Endothelial cell of umbilical vein (primary cell): Measurements from ENCODE around the gene METTL26. TPM values are rescaled to one million over a fixed set of nuclear protein-coding genes. Genes with fewer than 3 reads are reported as not detected.

Experiments used
- BruUV-seq: library from RNA; stranded (reverse); fragments of 400-500 nt; replicated peaks from 2 replicates; lab custom pipeline; 2021; lab: Mats Ljungman, UMichigan
- CTCF ChIA-PET: fragments of 300-600, 350-600 bp; sonication (Branson Sonifier 250); formaldehyde crosslinking; loops from one replicate; lab custom pipeline; 2021; ENCODE audit warnings: antibody characterized with exemption, inconsistent platforms; lab: Charles Lee
- POLR2A ChIA-PET: fragments of 300-600, 350-600 bp; sonication (Branson Sonifier 250); formaldehyde crosslinking; loops from one replicate; lab custom pipeline; 2021; ENCODE audit warnings: antibody characterized with exemption, inconsistent platforms; lab: Charles Lee
- DNase-seq: peaks from one replicate; pipeline ENCODE4 v3.0.0-alpha.2; 2011; ENCODE audit warnings: low read depth, low spot score
- FAIRE-seq: peaks from 2 replicates; lab custom pipeline; 2011; peaks lifted over from hg19 to GRCh38; lab: Jason Lieb, UNC
- H2AFZ ChIP-seq: 2 replicates; pipeline ENCODE4 v1.6.0; 2012; ENCODE audit warnings: low read depth, low read length, control low read depth, inconsistent platforms
- H3K27ac ChIP-seq: 2 replicates; pipeline ENCODE4 v1.5.1; 2011; ENCODE audit warnings: low read depth, mild to moderate bottlenecking, control low read depth, low read length, moderate library complexity; ENCODE audit not compliant: insufficient read depth
- H3K27me3 ChIP-seq, 2 experiments: 2 replicates each; pipeline versions ENCODE4 v1.6.0 to v1.6.1; 2011; ENCODE audit warnings: low read length in 2 of 2, mixed read lengths in 1 of 2; ENCODE audit not compliant: control insufficient read depth in 2 of 2, insufficient read depth in 2 of 2
- H3K36me3 ChIP-seq, 2 experiments: 2 replicates in 1 of 2; 3 replicates in 1 of 2; pipeline ENCODE4 v1.5.1; 2011; ENCODE audit warnings: low read length in 2 of 2, mild to moderate bottlenecking in 1 of 2, moderate library complexity in 1 of 2; ENCODE audit not compliant: control insufficient read depth in 2 of 2, insufficient read depth in 2 of 2; ENCODE audit errors: extremely low read depth in 1 of 2
- H3K4me1 ChIP-seq: 3 replicates; pipeline ENCODE4 v1.5.1; 2011; ENCODE audit warnings: mild to moderate bottlenecking, low read length; ENCODE audit not compliant: control insufficient read depth, insufficient read depth; ENCODE audit errors: extremely low read depth
- H3K4me2 ChIP-seq: 2 replicates; pipeline ENCODE4 v1.6.1; 2011; ENCODE audit warnings: low read length, control low read depth, mixed read lengths; ENCODE audit not compliant: insufficient read depth
- H3K4me3 ChIP-seq, 3 experiments: fragments of 200-600 bp in 1 of 3; sonication (generic), shearing (Covaris generic) in 1 of 3; replicated peaks in 1 of 3; 2 replicates each; pipeline ENCODE4 v1.5.1; 2011 to 2016; ENCODE audit warnings: control low read depth in 3 of 3, low read length in 3 of 3, mild to moderate bottlenecking in 2 of 3, inconsistent platforms in 1 of 3, low read depth in 1 of 3, moderate library complexity in 1 of 3; ENCODE audit not compliant: insufficient read depth in 1 of 3
- H3K79me2 ChIP-seq: 2 replicates; pipeline ENCODE4 v1.6.0; 2012; ENCODE audit warnings: low read length, inconsistent platforms; ENCODE audit not compliant: control insufficient read depth, insufficient read depth
- H3K9ac ChIP-seq: replicated peaks from 2 replicates; pipeline ENCODE3; 2011; ENCODE audit warnings: low read length, control low read depth; ENCODE audit not compliant: insufficient read depth; ENCODE audit errors: extremely low read depth
- H3K9me1 ChIP-seq: replicated peaks from 3 replicates; pipeline ENCODE4 v1.6.0; 2011; ENCODE audit warnings: mild to moderate bottlenecking, low read length; ENCODE audit not compliant: control insufficient read depth, insufficient read depth; ENCODE audit errors: extremely low read depth
- H3K9me3 ChIP-seq: replicated peaks from 2 replicates; pipeline ENCODE4 v1.5.1; 2012; ENCODE audit warnings: low read length, inconsistent platforms; ENCODE audit not compliant: control insufficient read depth, insufficient read depth
- H4K20me1 ChIP-seq: replicated peaks from 2 replicates; pipeline ENCODE3; 2011; ENCODE audit warnings: mild to moderate bottlenecking, low read length; ENCODE audit not compliant: control insufficient read depth, insufficient read depth; ENCODE audit errors: extremely low read depth
- CTCF ChIP-seq, 2 donors: IDR thresholded peaks; 1 replicate in 1 of 2; 2 replicates in 1 of 2; pipeline ENCODE4 v1.5.1; 2011; ENCODE audit warnings: low read length in 2 of 2, mild to moderate bottlenecking in 2 of 2, moderate library complexity in 2 of 2, control low read depth in 1 of 2, inconsistent platforms in 1 of 2, low read depth in 1 of 2; ENCODE audit not compliant: insufficient read depth in 1 of 2; ENCODE audit errors: extremely low read depth in 1 of 2
- EZH2 ChIP-seq: IDR thresholded peaks from 2 replicates; pipeline ENCODE4 v1.6.1; 2012; ENCODE audit warnings: borderline replicate concordance, low read depth, mild to moderate bottlenecking, moderate library complexity, low read length, inconsistent platforms; ENCODE audit not compliant: severe bottlenecking
- FOS ChIP-seq: IDR thresholded peaks from 2 replicates; pipeline ENCODE4 v1.6.1; 2011; ENCODE audit warnings: mild to moderate bottlenecking, low read length, moderate library complexity, borderline replicate concordance; ENCODE audit not compliant: insufficient read depth
- GATA2 ChIP-seq: IDR thresholded peaks from 2 replicates; pipeline ENCODE4 v1.7.0; 2011; ENCODE audit warnings: low read depth, mild to moderate bottlenecking, moderate library complexity, mixed read lengths, low read length; ENCODE audit not compliant: insufficient read length, insufficient read depth
- JUN ChIP-seq: IDR thresholded peaks from 2 replicates; pipeline ENCODE4 v1.6.1; 2011; ENCODE audit warnings: borderline replicate concordance, low read depth; ENCODE audit not compliant: insufficient read length, insufficient read depth
- MAX ChIP-seq: IDR thresholded peaks from 2 replicates; pipeline ENCODE4 v1.6.1; 2011; ENCODE audit not compliant: insufficient read depth, insufficient read length
- MYC ChIP-seq: IDR thresholded peaks from one replicate; pipeline ENCODE4 v1.6.1; 2011; ENCODE audit warnings: mild to moderate bottlenecking, low read depth, low read length
- POLR2A ChIP-seq: IDR thresholded peaks from 2 replicates; pipeline ENCODE4 v1.6.1; 2012; ENCODE audit warnings: low read depth, mild to moderate bottlenecking, control low read depth, low read length
- POLR2AphosphoS5 ChIP-seq: IDR thresholded peaks from 2 replicates; pipeline ENCODE4 v1.6.1; 2012; ENCODE audit warnings: low read depth, mild to moderate bottlenecking, control low read depth, low read length, moderate library complexity; ENCODE audit not compliant: insufficient read depth
- dilution Hi-C: fragments of 300-500 bp; cut with MboI; formaldehyde crosslinking; loops from one replicate; pipeline ENCODE4 v1.15.0; 2019; ENCODE audit warnings: low sequenced_read_pairs; ENCODE audit not compliant: extremely low pct_ligation_motif_present
- intact Hi-C: fragments of 100-400 bp; cut with micrococcal nuclease; formaldehyde crosslinking; loops from one replicate; pipeline ENCODE4 v1.10.0; 2022
- polyA plus RNA-seq, 4 experiments: library from polyadenylated mRNA; depleted of rRNA in 3 of 4; stranded (reverse) in 3 of 4; unstranded in 1 of 4; fragments of >200 nt; gene quantifications; 2 replicates each; pipeline versions ENCODE4 v1.2.1 to v1.2.3, GENCODE V29; 2011 to 2012; ENCODE audit warnings: missing spikeins in 1 of 4
- total RNA-seq: library from RNA; stranded (reverse); gene quantifications from 2 replicates; pipeline ENCODE4 v1.2.3, GENCODE V29; 2021

METTL26 gene
- total and polyA plus RNA-seq, 2 donors (not counting 3 experiments of a cell fraction or from before 2014, with no cell fraction given) = 114 to 138 TPM

- Histone ChIP-seq H3K36me3 (peaks cover 5 to 35% of the 10 kb centered on the region in 2 experiments), H3K4me1 (no peaks in the 10 kb centered on the region), H3K9ac (no peak overlapping the region), H3K27me3 (no peaks in the 10 kb centered on the region), H3K9me3 (no peaks in the 10 kb centered on the region), H3K4me3 (no peak overlapping the region), H3K9me1 (no peaks in the 10 kb centered on the region), H4K20me1 (no peaks in the 10 kb centered on the region), H3K27ac (no peak overlapping the region), H3K79me2 (peaks cover 13% of the 10 kb centered on the region), H3K4me2 (no peak overlapping the region), H2AFZ (no peak overlapping the region)
- ChIA-PET CTCF (no interaction called here), POLR2A (no interaction called here)
- no peak for FAIRE-seq
- dilution Hi-C loops = no loop called here
- TF ChIP-seq MAX (no peak), JUN (no peak), POLR2AphosphoS5 (no peak), EZH2 (no peak), CTCF (IDR thresholded peaks at IDR 0.05; ENCODE audit: extremely low read depth in 1 of 2, insufficient read depth in 1 of 2, low read depth in 1 of 2, low read length in 2 of 2) (no peak), POLR2A (no peak), MYC (no peak), FOS (no peak), GATA2 (no peak)
- BruUV-seq = TSS peak; percentile 12
- intact Hi-C loops = no loop called here
- no peak for DNase-seq
Measured at GRCh38 chr16:673399-673991, 37.4 kb upstream of the METTL26 start.
